Measurements from ENCODE around the gene DNAAF2. TPM values are rescaled to one million over a fixed set of nuclear protein-coding genes. Genes with fewer than 3 reads are reported as not detected.

DNAAF2 gene
- total and polyA plus RNA-seq, 2 of the 8 experiments (the other 6 are each of a cell fraction or from before 2014, with no cell fraction given), result 12.2 to 30.0 TPM

GRCh38 chr14:49673586-49673985 is 38.5 kb upstream of the DNAAF2 start (continued):
- TF ChIP-seq CTCF (IDR thresholded peaks at IDR 0.05; ENCODE audit: control extremely low read depth in 1 of 3, insufficient read depth in 1 of 3, low read depth in 1 of 3, low read length in 3 of 3) (no peak), JUN (IDR thresholded peaks at IDR 0.05; ENCODE audit: low read depth, low read length) (no peak), POLR2AphosphoS5 (IDR thresholded peaks at IDR 0.05; ENCODE audit: low read depth, low read length) (no peak), EZH2 (IDR thresholded peaks at IDR 0.05; ENCODE audit: low read depth, low read length, severe bottlenecking) (no peak), BCL11A (IDR thresholded peaks at IDR 0.05; ENCODE audit: low read depth in 2 of 2, low read length in 2 of 2) (no peak), ATF3 (IDR thresholded peaks at IDR 0.05; ENCODE audit: insufficient read depth, low read depth, low read length) (no peak)

All from H1 (cell line).